PC-3 (cell line): ENCODE results near the gene LRRFIP1.

Experiments used
- EZH2 ChIP-seq: fragments of 300-600 bp; sonication (generic); IDR thresholded peaks from one replicate; pipeline ENCODE4 v1.6.1; 2017; ENCODE audit warnings: antibody characterized with exemption, mild to moderate bottlenecking, low read length; ENCODE audit not compliant: unreplicated experiment
- EZH2phosphoT487 ChIP-seq: fragments of 300-600 bp; sonication (generic); IDR thresholded peaks from 2 replicates; pipeline ENCODE4 v1.6.1; 2018; ENCODE audit warnings: mild to moderate bottlenecking, antibody characterized with exemption, low read length, borderline replicate concordance
- TF ChIP-seq, protein P1 (sequence below): fragments of 300-600 bp; sonication (generic); conservative IDR thresholded peaks from 2 replicates; pipeline ENCODE4 v1.5.1; 2017; ENCODE audit warnings: antibody characterized with exemption, low read depth, mild to moderate bottlenecking, low read length

DNA sequence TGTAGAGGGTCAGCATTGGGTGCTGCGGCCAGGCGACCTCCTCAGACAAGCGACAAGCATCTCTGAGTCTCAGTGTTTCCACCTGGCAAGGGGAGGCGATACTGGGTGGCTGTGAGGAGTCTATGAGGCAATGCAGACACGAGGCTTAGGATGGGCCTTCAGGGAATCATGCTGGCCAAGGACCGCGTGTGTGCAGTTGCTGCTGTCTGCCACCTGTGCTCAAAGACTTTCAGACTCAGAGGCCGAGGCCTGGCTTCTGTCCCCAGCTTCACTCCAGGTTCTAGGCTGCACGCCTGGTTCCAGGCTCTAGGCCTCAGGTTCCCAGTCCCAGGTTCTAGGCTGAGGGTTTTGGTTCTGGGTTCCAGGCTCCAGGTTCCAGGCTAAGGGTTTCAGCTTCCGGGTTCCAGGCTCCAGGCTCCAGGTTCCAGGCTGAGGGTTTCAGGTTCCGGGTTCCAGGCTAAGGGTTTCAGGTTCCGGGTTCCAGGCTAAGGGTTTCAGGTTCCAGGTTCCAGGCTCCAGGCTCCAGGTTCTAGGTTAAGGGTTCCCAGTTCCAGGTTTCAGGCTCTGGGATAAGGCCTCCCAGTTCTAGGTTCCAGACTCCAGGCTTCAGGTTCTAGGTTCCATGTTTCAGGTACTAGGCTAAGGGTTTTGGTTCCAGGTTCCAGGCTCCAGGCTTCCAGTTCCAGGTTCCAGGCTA lies 14.8 kb downstream of the LRRFIP1 start:
- TF ChIP-seq, protein P1, sequence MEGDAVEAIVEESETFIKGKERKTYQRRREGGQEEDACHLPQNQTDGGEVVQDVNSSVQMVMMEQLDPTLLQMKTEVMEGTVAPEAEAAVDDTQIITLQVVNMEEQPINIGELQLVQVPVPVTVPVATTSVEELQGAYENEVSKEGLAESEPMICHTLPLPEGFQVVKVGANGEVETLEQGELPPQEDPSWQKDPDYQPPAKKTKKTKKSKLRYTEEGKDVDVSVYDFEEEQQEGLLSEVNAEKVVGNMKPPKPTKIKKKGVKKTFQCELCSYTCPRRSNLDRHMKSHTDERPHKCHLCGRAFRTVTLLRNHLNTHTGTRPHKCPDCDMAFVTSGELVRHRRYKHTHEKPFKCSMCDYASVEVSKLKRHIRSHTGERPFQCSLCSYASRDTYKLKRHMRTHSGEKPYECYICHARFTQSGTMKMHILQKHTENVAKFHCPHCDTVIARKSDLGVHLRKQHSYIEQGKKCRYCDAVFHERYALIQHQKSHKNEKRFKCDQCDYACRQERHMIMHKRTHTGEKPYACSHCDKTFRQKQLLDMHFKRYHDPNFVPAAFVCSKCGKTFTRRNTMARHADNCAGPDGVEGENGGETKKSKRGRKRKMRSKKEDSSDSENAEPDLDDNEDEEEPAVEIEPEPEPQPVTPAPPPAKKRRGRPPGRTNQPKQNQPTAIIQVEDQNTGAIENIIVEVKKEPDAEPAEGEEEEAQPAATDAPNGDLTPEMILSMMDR = no peak
- TF ChIP-seq EZH2 (no peak), EZH2phosphoT487 (no peak)
